K562 (cell line): Measurements from ENCODE around the gene LAMP1. TPM values are rescaled to one million over a fixed set of nuclear protein-coding genes. Genes with fewer than 3 reads are reported as not detected.

Experiments used
- ATAC-seq: fragments of 200-7000 bp; cut with Tn5 transposase; 3 replicates; pipeline ENCODE4 v1.9.1; 2020; ENCODE audit warnings: moderate library complexity
- BruUV-seq: library from RNA; stranded (reverse); fragments of 400-500 nt; replicated peaks from 2 replicates; lab custom pipeline; 2021; lab: Mats Ljungman, UMichigan
- CTCF ChIA-PET: fragments of 300-600 bp; formaldehyde crosslinking; extraction: SDS; loops from one replicate; lab custom pipeline; 2021; ENCODE audit warnings: low intra/inter-chr PET ratio; lab: Yijun Ruan, JAX
- POLR2A ChIA-PET: fragments of 300-600, 350-650 bp; sonication (Branson Sonifier 250); formaldehyde crosslinking; extraction: SDS; loops from one replicate; lab custom pipeline; 2021; ENCODE audit warnings: antibody characterized with exemption, inconsistent platforms; lab: Yijun Ruan, JAX
- DNase-seq, 4 experiments: peaks; one replicate each; pipeline versions ENCODE4 v3.0.0 to v3.0.0-alpha.2; 2011 to 2018; ENCODE audit warnings: low spot score in 3 of 4, mixed read lengths in 3 of 4; ENCODE audit errors: extremely low read depth in 1 of 4
- FAIRE-seq: peaks from 2 replicates; lab custom pipeline; 2011; peaks lifted over from hg19 to GRCh38; lab: Jason Lieb, UNC
- H2AFZ ChIP-seq: 2 replicates; pipeline ENCODE4 v1.6.0; 2011; ENCODE audit warnings: low read depth, low read length, control low read depth, inconsistent platforms
- H3K27ac ChIP-seq: fragments of 200-600 bp; 3 replicates; pipeline ENCODE4 v1.8.0; 2011; ENCODE audit warnings: low read depth, mild to moderate bottlenecking, control low read depth, inconsistent platforms, low read length, moderate library complexity, mixed read lengths; ENCODE audit errors: extremely low read depth
- H3K27me3 ChIP-seq, 2 experiments: fragments of 300-600 bp in 1 of 2; 2 replicates in 1 of 2; 3 replicates in 1 of 2; pipeline versions ENCODE4 v1.6.0 to v1.8.0; 2011; ENCODE audit warnings: inconsistent platforms in 2 of 2, low read length in 2 of 2, mild to moderate bottlenecking in 1 of 2, mixed read lengths in 1 of 2, moderate library complexity in 1 of 2; ENCODE audit not compliant: control insufficient read depth in 2 of 2, insufficient read depth in 2 of 2
- H3K36me3 ChIP-seq: fragments of 300-600 bp; 3 replicates; pipeline ENCODE4 v1.8.0; 2011; ENCODE audit warnings: mild to moderate bottlenecking, low read length, inconsistent platforms; ENCODE audit not compliant: control insufficient read depth, insufficient read depth
- H3K4me1 ChIP-seq, 2 experiments: fragments of 200-600 bp in 1 of 2; replicated peaks in 1 of 2; 2 replicates in 1 of 2; 3 replicates in 1 of 2; pipeline versions ENCODE4 v1.5.1 to v1.8.0; 2011; ENCODE audit warnings: inconsistent platforms in 2 of 2, low read length in 2 of 2, mild to moderate bottlenecking in 1 of 2, mixed read lengths in 1 of 2, moderate library complexity in 1 of 2; ENCODE audit not compliant: control insufficient read depth in 2 of 2, insufficient read depth in 2 of 2
- H3K4me2 ChIP-seq: 2 replicates; pipeline ENCODE4 v1.6.1; 2011; ENCODE audit warnings: low read length, control low read depth, inconsistent platforms, mixed read lengths; ENCODE audit not compliant: insufficient read depth
- H3K4me3 ChIP-seq: fragments of 200-600 bp; sonication (generic), shearing (Covaris generic); 2 replicates; pipeline ENCODE4 v1.5.1; 2016; ENCODE audit warnings: control low read depth, inconsistent platforms
- H3K79me2 ChIP-seq: fragments of 200-600 bp; 3 replicates; pipeline ENCODE4 v1.8.0; 2011; ENCODE audit warnings: low read length, inconsistent platforms; ENCODE audit not compliant: control insufficient read depth, insufficient read depth
- H3K9ac ChIP-seq, 2 experiments: 2 replicates each; pipeline versions ENCODE4 v1.6.0 to v1.6.1; 2011; ENCODE audit warnings: low read depth in 2 of 2, low read length in 2 of 2, control low read depth in 1 of 2, inconsistent platforms in 1 of 2, mild to moderate bottlenecking in 1 of 2, mixed read lengths in 1 of 2; ENCODE audit not compliant: insufficient read depth in 1 of 2
- H3K9me1 ChIP-seq: one replicate; pipeline ENCODE4 v1.6.0; 2011; ENCODE audit warnings: inconsistent platforms, mild to moderate bottlenecking, low read length, moderate library complexity; ENCODE audit not compliant: control insufficient read depth, insufficient read depth
- H3K9me3 ChIP-seq: replicated peaks from 2 replicates; pipeline ENCODE4 v1.5.1; 2011; ENCODE audit warnings: low read depth, low read length, inconsistent platforms; ENCODE audit not compliant: control insufficient read depth, insufficient read depth
- H4K20me1 ChIP-seq: replicated peaks from 2 replicates; pipeline ENCODE4 v1.6.1; 2011; ENCODE audit warnings: low read length, inconsistent platforms, mixed read lengths; ENCODE audit not compliant: control insufficient read depth, insufficient read depth
- ARNT ChIP-seq, 2 experiments: fragments of 450-650 bp; IDR thresholded peaks; 2 replicates each; pipeline ENCODE4 v1.6.1; 2016; ENCODE audit warnings: mild to moderate bottlenecking in 1 of 2
- CHD1 ChIP-seq: fragments of 200-600 bp; sonication (generic); IDR thresholded peaks from one replicate; pipeline ENCODE4 v1.6.1; 2012; ENCODE audit warnings: mild to moderate bottlenecking, moderate library complexity, low read length, inconsistent platforms
- FOXA3 ChIP-seq, 2 experiments: fragments of 450-650 bp in 1 of 2; sonication (generic) in 1 of 2; formaldehyde crosslinking; IDR thresholded peaks in 1 of 2; conservative IDR thresholded peaks in 1 of 2; 2 replicates each; pipeline versions ENCODE4 v1.4.0 to v1.8.0; 2020 to 2022; ENCODE audit warnings: mild to moderate bottlenecking in 2 of 2, missing genetic modification reagents in 1 of 2
- FOXJ2 ChIP-seq: fragments of 200-800 bp; sonication (Bioruptor generic); IDR thresholded peaks from 2 replicates; pipeline ENCODE4 v1.6.1; 2016; ENCODE audit warnings: missing genetic modification characterization, missing compliant biosample characterization
- HOXB6 ChIP-seq: fragments of 250-450 bp; sonication (Bioruptor Pico); IDR thresholded peaks from 2 replicates; pipeline ENCODE4 v1.5.1; 2022; ENCODE audit warnings: mild to moderate bottlenecking, borderline replicate concordance
- MAZ ChIP-seq, 2 experiments: fragments of 450-650 bp in 1 of 2; sonication (generic) in 1 of 2; formaldehyde crosslinking; IDR thresholded peaks in 1 of 2; conservative IDR thresholded peaks in 1 of 2; 2 replicates each; pipeline versions ENCODE4 v1.4.0 to v1.5.0; 2020; ENCODE audit warnings: mild to moderate bottlenecking in 1 of 2, missing genetic modification reagents in 1 of 2
- POLR3A ChIP-seq: IDR thresholded peaks from 2 replicates; pipeline ENCODE4 v1.6.1; 2011; ENCODE audit warnings: borderline replicate concordance, mild to moderate bottlenecking, moderate library complexity; ENCODE audit not compliant: insufficient read length, insufficient read depth; ENCODE audit errors: extremely low read depth
- PRPF4 ChIP-seq: fragments of 200-400 bp; formaldehyde crosslinking; IDR thresholded peaks from one replicate; pipeline ENCODE4 v1.6.1; 2017; ENCODE audit warnings: low read length, low read depth, mild to moderate bottlenecking; ENCODE audit not compliant: insufficient read depth, poor library complexity, severe bottlenecking
- RFX5 ChIP-seq: IDR thresholded peaks from 2 replicates; pipeline ENCODE4 v1.6.1; 2011; ENCODE audit warnings: low read depth, mild to moderate bottlenecking, improper control_type of control experiment, low read length
- SMC3 ChIP-seq: conservative IDR thresholded peaks from 2 replicates; pipeline ENCODE4 v1.6.1; 2011; ENCODE audit warnings: low read depth, low read length, improper control_type of control experiment; ENCODE audit not compliant: insufficient read depth
- WGBS: fragments of 100-300 bp; shearing (Covaris generic); methylation state at CpG from one replicate; pipeline ENCODE4 v1.1.6; 2016; ENCODE audit warnings: low coverage, mixed read lengths; ENCODE audit not compliant: insufficient coverage; ENCODE audit errors: missing lambda C conversion rate; 5-methylcytosine and 5-hydroxymethylcytosine counted together
- in situ Hi-C: fragments of 300-500 bp; cut with MboI; formaldehyde crosslinking; loops from 4 replicates; pipeline ENCODE4 v1.15.0; 2018; ENCODE audit warnings: inconsistent platforms, mixed read lengths
- intact Hi-C: fragments of 100-400 bp; cut with micrococcal nuclease; formaldehyde crosslinking; loops from 2 replicates; pipeline ENCODE4 v1.14.2; 2022
- polyA plus RNA-seq, 8 experiments: library from polyadenylated mRNA; depleted of rRNA in 4 of 8; stranded (reverse) in 5 of 8; unstranded in 3 of 8; fragments of >200 nt; fragmentation: Nextera tagmentation in 2 of 8; fragmentation: Illumina TruSeq in 1 of 8; extraction: Ambion mirVana in 2 of 8; extraction: Trizol in 1 of 8; gene quantifications; 2 replicates each; pipeline versions ENCODE4 v1.2.1 to v1.2.3, GENCODE V29; 2011 to 2014; ENCODE audit warnings: inconsistent platforms in 1 of 8, missing spikeins in 1 of 8
- total RNA-seq, 7 experiments: library from RNA; depleted of rRNA in 6 of 7; stranded (reverse); fragments of >200 nt in 6 of 7; fragmentation: Illumina TruSeq in 2 of 7; extraction: Trizol in 2 of 7; gene quantifications; 2 replicates each; pipeline versions ENCODE4 v1.2.1 to v1.2.3, GENCODE V29; 2011 to 2021; ENCODE audit warnings: low replicate concordance in 1 of 7
- TF ChIP-seq, protein P1 (sequence below), 2 experiments: fragments of 250-450 bp in 1 of 2; fragments of 450-650 bp in 1 of 2; sonication (Bioruptor Pico) in 1 of 2; IDR thresholded peaks; 2 replicates each; pipeline versions ENCODE4 v1.6.1 to v1.8.0; 2016 to 2021; ENCODE audit warnings: mild to moderate bottlenecking in 2 of 2, moderate library complexity in 2 of 2, missing compliant biosample characterization in 1 of 2, missing genetic modification characterization in 1 of 2

Gene LAMP1
- total and polyA plus RNA-seq, 9 of the 15 experiments (the other 6 are each of a cell fraction or from before 2014, with no cell fraction given), result 2.2 to 70.1 (median 30.5) TPM

GRCh38 chr13:113288880-113289279 lies 8.2 kb upstream of the LAMP1 start:
- no peak for ATAC-seq

DNA sequence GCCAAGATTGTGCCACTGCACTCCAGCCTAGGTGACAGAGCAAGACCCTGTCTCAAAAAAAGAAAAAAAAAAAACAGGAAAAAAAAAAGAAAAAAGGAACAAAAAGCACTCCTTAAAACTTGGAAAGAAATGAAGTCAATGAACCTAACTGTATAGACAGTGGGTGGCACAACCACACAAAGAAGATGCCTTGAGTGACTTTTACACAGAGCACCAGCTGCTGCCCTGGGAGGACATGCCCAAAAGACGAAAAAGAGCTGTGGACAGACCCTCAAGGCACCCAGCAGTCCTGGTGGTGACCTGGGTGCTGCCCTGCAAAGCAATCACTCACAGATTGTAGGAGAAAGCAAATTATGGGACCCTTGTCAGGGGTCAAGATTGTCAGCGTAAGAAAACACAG lies 5.9 kb upstream of the LAMP1 start:
- Histone ChIP-seq H3K27ac (no peak overlapping the region), H3K4me2 (no peak overlapping the region), H3K4me1 (peaks cover 0 to 8% of the 10 kb centered on the region in 2 experiments; a peak in 3 of 5 replicates), H3K9me3 (no peaks in the 10 kb centered on the region), H3K27me3 (peaks cover 7 to 21% of the 10 kb centered on the region in 2 experiments; a peak in 3 of 5 replicates), H3K4me3 (no peak overlapping the region), H3K9ac (no peak overlapping the region), H3K9me1 (no peaks in the 10 kb centered on the region), H2AFZ (no peak overlapping the region), H3K36me3 (no peaks in the 10 kb centered on the region), H3K79me2 (no peaks in the 10 kb centered on the region), H4K20me1 (no peaks in the 10 kb centered on the region)
- intact Hi-C loops (no loop called here), in situ Hi-C loops (no loop called here)
- no TSS peak for BruUV-seq
- DNase-seq, result no peak
- 0% methylated on average over 1 of the region's 2 CpGs for WGBS
- ATAC-seq, result no peak
- ChIA-PET CTCF (no interaction called here), POLR2A (interaction anchor here (1.6 kb wide), 1 partner anchor 17 kb away, joined by 3 read pairs; no protein-coding TSS in a partner anchor)
- no peak for FAIRE-seq
- no peak for TF ChIP-seq ARNT (IDR thresholded peaks at IDR 0.05)
- no peak for TF ChIP-seq HOXB6

More at GRCh38 chr13:113288880-113289279, 8.2 kb upstream of the LAMP1 start:
- WGBS, result 0% methylated on average over 1 of the region's 5 CpGs
- H3K9me3 ChIP-seq, result no peaks in the 10 kb centered on the region
- no TSS peak for BruUV-seq
- POLR2A ChIA-PET, result no interaction called here
- intact Hi-C loops, result no loop called here
- TF ChIP-seq, protein P1, sequence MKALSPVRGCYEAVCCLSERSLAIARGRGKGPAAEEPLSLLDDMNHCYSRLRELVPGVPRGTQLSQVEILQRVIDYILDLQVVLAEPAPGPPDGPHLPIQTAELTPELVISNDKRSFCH (CRISPR knock-in tag; IDR thresholded peaks at IDR 0.05), result no peak
- TF ChIP-seq, protein P1 (tag; IDR thresholded peaks at IDR 0.05), result no peak
- TF ChIP-seq FOXJ2 (tag), result no peak
- no peak for TF ChIP-seq MAZ (CRISPR knock-in tag; conservative IDR thresholded peaks at IDR 0.05 in 1 of 2, IDR thresholded peaks at IDR 0.05 in 1 of 2)
- TF ChIP-seq POLR3A, result no peak
- TF ChIP-seq CHD1, result no peak
- no peak for TF ChIP-seq SMC3
- TF ChIP-seq PRPF4, result no peak
- TF ChIP-seq FOXA3 (CRISPR knock-in tag; conservative IDR thresholded peaks at IDR 0.05 in 1 of 2, IDR thresholded peaks at IDR 0.05 in 1 of 2), result no peak
- TF ChIP-seq RFX5, result no peak
- TF ChIP-seq, all 486 proteins: peak for 0
- Histone ChIP-seq H3K79me2 (no peaks in the 10 kb centered on the region), H3K9me1 (no peaks in the 10 kb centered on the region), H3K27ac (no peak overlapping the region), H3K4me3 (no peak overlapping the region), H2AFZ (no peak overlapping the region), H3K36me3 (no peaks in the 10 kb centered on the region), H3K27me3 (peaks cover 7 to 25% of the 10 kb centered on the region in 2 experiments; a peak in 4 of 5 replicates), H3K4me2 (no peak overlapping the region), H3K9ac (no peak overlapping the region), H3K4me1 (peaks cover 0 to 6% of the 10 kb centered on the region in 2 experiments; a peak in 2 of 5 replicates), H4K20me1 (no peaks in the 10 kb centered on the region)
- DNase-seq (no peak), FAIRE-seq (no peak)
- in situ Hi-C loops, result no loop called here
- CTCF ChIA-PET, result no interaction called here
